SK-N-SH treated with all-trans-retinoic acid at 6 μM for 48 hours (cell line): ENCODE measurements around the gene LTBP3.

Source experiments
- OSR1 ChIP-seq: fragments of 250-450 bp; sonication (Bioruptor Pico); IDR thresholded peaks from 2 replicates; pipeline ENCODE4 v1.8.0; 2022; ENCODE audit warnings: moderate library complexity, mild to moderate bottlenecking, inconsistent platforms
- SNAI2 ChIP-seq: fragments of 250-450 bp; sonication (Bioruptor Pico); IDR thresholded peaks from 2 replicates; pipeline ENCODE4 v1.5.0; 2020; ENCODE audit warnings: mild to moderate bottlenecking, moderate library complexity
- ZFP30 ChIP-seq: fragments of 450-650 bp; formaldehyde crosslinking; IDR thresholded peaks from 2 replicates; pipeline ENCODE4 v1.5.0; 2022; ENCODE audit warnings: mild to moderate bottlenecking, moderate library complexity

DNA sequence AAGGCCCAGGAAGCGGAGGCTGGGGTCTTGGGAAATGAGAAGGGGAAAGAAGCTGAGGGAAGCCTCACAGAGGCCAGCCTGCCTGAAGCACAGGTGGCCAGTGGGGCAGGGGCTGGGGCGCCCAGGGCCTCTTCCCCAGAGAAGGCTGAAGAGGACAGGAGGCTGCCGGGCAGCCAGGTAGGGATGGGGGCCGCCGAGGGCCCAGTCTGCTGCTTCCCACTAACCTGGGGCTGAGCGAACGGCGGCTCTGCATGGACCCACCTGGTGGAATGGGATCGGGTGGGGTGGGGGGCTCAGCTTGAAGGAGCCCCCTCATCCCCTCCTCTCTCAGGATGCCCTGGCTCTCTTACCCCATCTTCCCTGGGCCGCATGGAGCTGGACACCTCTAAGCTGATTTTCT, 25.4 kb upstream of the LTBP3 start:
- TF ChIP-seq ZFP30 (CRISPR knock-in tag): no peak
- no peak for TF ChIP-seq OSR1
- no peak for TF ChIP-seq SNAI2 (CRISPR knock-in tag)
